GM18520 (cell line): Measurements from ENCODE around the gene RGS10.

Experiments used
- ATAC-seq: cut with Tn5 transposase; IDR thresholded peaks from one replicate; pipeline ENCODE4 v1.9.1; 2021; ENCODE audit not compliant: unreplicated experiment

Gene RGS10

GRCh38 chr10:119520283-119520682, 22.2 kb downstream of the RGS10 start:
- no peak for ATAC-seq

- no peak for ATAC-seq
Measured at GRCh38 chr10:119518936-119519335, 23.6 kb downstream of the RGS10 start.

DNA sequence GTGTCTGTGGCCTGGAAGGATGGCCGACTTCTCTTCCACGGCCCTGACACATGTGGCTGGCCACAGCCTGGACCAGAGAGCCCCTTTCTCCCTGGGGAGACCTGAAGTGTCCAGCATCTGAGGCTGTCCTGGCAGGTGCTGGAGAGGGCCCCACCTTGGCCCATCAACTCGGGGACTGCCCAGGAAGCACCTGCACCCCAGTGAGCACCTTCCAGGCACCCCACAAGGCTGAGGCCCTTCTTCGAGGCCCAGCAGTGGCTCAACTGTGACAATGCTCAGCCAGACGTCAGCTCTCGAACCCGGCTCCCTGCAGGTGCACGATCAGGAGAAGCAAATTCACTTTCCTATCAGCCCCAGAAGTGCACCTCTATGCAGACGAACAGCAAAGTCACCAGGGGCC, 24.3 kb downstream of the RGS10 start:
- no peak for ATAC-seq

DNA sequence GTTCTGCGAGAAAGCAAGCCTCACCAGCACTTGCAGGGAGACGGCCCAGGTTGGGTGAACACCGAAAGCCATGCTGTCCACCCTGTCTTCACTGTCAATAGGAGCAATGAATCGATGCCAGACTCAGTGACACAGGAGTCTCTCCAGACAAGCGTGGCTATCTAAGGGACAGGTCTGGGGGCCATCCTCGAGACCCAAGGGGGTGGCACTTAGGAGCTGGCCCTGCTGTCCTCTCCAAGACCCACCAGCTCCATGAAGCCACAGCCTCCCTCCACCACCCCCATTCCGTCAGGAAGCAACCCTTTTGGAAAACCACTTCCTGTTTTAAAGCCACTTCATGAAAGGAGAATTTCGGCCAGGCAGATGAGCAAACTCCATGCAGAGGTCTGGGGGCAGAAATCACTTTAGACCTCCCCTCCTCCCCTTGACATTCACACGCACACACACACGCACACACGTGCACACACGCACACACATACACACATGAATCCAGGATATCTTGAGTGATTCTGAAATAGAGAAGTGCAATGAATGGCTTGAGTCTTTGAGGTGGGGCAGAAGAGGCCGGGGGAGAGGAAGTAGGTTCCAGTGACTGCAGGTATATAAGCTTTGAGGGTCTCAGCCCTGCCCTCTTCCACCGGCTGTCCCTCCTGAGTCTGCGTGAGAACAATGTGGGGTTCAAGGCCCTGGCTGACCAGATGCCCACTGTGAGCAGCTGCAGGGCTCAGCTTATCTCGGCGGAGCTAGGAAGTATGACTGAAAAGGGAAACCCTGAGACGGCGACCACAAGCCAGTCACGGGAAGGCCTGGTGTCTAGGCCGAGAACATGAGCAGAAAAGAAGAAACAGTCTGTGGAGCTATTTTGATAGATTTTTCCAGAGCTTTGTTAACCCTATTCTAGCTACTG, 25.0 kb downstream of the RGS10 start:
- peak; percentile 47 for ATAC-seq

DNA sequence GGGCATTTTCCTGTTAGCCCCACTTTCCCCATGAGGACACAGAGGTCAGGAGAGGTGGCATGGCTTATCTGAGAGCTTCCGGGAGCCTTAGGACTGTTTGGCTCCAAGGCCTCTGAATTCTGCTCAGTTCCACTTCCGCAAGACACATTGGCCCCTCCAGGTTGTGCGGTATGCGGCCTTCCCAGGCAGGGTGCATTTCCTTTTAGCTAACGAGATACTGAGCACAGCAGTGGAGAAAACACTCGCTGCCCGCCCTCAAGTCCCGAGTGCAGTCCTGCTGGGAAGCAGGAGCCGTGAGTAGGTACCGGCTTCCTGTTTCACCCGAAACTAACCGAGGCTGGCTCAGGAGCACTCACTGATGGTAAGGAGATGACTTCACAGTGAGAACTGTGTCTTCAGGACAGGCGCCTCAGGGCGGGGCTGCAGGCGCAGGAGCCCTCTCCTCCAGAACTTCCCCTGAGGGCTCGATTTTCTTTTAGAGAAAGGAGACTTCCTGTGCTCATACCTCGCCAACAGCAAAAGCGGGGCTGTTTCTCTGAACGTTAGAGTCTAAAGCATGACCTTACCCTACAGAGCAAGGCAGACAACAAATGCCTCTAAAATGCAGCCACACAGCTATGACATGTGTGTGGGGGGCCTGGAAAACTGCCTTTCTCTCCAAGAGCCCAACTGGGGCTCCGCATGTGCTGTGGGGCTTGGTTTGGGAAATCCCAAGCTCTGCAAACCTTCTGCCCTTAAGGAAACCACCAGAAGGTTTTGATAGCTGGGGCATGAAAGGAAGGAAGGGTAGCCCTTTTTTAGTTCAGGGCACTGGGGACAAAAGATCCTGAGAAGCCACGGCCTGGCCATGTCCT, 25.9 kb downstream of the RGS10 start:
- peak; percentile 69 for ATAC-seq

DNA sequence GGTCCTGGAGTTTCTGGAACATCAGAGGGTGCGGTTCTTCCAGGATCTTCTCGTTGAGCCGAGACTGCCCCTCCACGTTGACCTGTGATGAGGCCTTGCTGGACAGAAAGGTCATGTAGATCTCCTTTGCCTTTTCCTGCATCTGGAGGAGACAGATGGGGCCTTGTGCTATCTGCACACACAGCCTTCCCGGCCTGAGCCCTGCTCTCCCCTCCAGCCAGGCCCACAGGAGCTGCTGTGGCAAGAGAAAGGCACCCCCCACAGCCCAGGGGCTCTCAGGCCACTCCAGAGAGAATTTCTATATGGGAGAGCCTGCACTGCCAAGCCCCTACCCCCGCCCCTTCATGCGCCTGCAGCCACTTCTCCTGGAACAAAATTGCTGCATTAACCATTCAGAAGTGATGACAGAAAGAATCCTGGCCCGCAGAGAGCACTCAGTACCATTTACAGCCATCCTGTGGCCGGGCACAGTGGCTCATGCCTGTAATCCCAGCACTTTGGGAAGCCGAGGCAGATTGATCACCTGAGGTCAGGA, 26.9 kb downstream of the RGS10 start:
- no peak for ATAC-seq

- no peak for ATAC-seq
Measured at GRCh38 chr10:119514819-119515218, 27.7 kb downstream of the RGS10 start.

DNA sequence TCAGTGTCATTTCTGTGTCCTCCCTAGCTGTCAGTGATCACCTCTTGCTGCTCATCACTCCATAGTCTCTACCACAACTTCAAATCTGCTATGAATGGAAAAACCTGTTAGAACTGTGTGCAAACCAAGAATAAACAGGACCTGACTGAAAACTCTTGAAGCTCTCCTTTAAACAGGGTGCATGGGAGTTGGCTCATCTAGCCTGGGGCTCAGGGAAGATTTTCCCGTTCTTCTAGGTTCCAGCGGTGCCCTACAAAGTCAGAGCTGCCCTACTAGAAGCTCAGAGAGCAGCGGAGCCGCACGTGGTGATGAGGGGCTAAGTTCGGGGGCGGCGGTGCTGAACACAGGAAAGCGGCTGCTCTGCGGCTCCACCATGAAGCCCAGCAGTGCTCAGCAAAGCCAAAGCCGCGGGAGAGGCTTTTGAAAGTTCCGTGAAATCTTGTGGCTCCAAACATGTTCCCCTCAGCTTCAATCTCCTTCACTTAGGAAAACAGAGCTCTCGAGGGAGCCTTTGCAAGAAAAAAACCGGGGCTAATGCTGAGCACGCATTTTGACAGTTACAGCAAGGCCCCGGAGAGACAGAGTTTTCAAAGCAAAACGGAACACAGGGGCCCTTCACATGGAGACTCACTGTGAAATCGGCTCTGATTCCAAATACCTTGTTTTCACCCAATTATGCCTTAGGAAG, 30.5 kb downstream of the RGS10 start:
- no peak for ATAC-seq

GRCh38 chr10:119509909-119510451, 32.5 kb downstream of the RGS10 start:
- no peak for ATAC-seq

- no peak for ATAC-seq
Measured at GRCh38 chr10:119507115-119507514, 35.4 kb downstream of the RGS10 start.

DNA sequence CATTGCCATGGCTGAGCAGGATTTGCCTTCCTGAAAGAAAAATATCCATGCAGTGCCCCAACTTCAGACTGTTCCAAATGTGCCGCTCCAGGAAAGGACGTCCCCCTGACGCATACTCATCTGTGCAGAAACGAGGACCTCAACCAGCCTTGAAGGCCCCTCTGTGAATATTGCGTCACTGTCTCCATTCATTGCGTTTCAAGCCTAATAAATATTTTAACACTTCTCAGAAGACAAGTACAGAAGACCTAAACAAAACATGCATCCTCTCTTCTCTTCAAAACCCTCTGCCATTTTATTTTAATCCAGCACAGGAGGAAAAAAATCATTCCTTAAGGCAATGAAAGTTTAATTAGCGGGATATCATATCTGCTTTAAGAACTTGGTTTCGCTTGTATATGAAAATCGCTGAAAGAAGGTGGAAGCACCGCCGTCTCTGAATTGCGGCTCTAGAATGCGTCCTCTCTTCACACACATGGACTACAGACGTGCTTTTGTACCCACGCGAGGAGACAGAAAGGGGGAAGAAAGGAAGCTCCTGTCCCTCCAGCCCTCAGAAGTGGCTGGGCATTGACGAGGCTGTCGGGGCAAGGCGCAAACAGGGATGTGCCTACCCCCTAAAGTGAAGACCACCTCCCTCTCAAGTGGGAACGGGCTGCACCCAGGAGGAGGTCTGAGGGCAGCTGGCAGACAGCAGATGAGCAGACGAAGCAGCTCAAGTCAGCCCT, 36.8 kb downstream of the RGS10 start:
- ATAC-seq = no peak

DNA sequence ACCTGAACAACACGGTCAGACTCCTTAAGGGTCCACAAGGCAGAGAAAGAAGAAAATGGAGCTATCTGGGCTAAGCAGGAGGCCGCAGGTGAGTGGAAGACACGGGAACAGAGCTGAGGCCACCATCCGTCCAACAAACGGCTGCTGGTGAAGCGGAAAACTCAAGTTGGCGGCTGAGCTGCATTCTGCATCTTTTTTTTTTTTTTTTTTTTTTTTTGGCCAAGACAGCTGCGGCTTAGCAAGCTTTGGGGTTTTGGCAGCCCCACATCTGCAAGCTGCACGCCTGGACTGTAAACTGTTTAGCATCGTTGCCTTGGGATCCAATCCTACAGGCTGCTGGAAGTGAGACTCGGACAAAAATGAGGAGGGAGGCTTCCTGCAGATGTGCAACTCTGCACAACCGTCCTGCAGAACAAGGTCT, 37.4 kb downstream of the RGS10 start:
- no peak for ATAC-seq

GRCh38 chr10:119504651-119505050, 37.9 kb downstream of the RGS10 start:
- no peak for ATAC-seq

GRCh38 chr10:119503821-119504220, 38.7 kb downstream of the RGS10 start:
- ATAC-seq = no peak

DNA sequence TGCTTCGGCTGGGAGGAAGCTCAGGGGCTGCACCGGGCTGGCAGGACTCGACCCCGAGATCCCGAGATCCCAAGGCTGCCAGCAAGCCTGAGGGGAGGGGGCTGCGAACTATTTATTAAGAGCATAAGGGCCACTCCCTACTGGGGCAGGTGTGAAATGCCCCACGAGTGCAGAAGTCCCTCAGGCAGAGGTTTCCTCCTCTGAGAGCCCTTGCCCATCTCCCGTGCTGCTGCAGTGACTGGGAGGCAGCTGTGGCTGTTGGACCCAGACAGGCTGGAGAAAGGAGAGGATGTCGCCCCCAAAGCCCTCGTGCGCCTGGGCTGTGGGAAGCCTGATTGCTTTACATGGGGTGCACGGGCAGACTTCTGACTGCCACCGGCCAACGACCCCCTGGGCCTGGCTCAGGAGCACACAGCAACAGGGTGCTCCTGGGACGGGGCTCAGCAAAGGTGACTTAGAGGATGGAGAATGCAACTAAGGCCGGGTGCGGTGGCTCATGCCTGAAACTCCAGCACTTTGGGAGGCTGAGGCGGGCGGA, 39.8 kb downstream of the RGS10 start:
- no peak for ATAC-seq

DNA sequence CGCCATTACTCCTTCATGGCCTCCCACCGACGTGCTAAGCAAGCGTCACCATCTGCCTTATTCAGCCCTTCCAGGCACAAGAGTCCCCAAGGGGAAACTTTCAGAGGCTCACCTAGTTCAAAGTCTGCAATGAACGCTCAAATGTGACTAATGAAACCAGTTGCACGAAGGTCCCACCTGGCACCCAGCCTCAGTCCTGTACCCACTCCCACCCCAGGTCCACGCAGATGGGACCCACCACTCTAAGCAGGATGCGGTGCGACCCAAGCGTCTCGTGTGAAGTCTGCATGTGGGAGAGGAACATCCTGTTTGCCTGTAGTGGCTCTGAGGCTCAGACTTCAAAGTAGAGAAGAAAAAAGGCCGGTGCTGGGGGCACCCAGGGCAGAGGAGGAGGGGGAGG, 40.3 kb downstream of the RGS10 start:
- ATAC-seq = no peak

GRCh38 chr10:119501690-119502089, 40.8 kb downstream of the RGS10 start:
- ATAC-seq = no peak

DNA sequence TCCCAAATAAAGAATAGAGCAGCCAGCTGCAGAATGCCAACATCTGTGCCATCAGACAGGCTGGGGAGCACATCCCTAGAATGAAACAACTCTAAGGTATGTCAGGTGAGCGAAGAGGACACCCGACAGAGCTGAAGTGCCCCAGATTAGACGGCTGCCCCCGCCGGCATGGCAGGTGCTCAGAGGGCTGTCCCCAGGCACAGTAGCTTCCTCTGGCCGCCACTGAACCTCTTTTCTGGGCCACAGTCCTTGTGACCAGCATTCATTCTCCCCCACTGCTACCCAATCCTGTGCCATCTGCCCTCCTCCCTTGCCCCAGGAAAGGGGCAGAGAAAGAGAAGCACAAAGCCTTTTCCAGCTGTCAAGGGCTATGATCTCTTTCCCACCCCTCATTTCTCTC, 41.7 kb downstream of the RGS10 start:
- no peak for ATAC-seq

- ATAC-seq = no peak
Measured at GRCh38 chr10:119500123-119500795, 42.3 kb downstream of the RGS10 start.

DNA sequence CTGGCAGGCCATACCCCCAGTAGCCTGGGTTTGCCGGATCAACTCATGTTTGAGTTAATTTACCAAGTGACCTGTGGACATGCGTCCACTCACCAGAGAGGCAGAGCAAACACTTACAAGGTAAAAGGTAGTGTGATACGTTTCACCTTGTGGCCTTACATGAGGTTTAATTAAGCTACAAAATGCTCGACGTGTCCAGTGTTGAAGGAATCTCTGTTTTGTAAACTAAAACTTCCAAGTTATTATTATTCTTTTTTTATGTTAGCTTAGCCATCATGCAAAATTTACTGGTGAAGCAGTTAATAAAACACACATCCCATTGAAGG, 42.9 kb downstream of the RGS10 start:
- no peak for ATAC-seq
